Superior temporal gyrus (tissue), 1 donor: ENCODE results near the gene OR5A2.
A peak's percentile ranks its signal among the peaks of the same experiment; 100 is the strongest.
"Not testable (repeated sequence)": the region's sequence is repeated elsewhere in the genome, so short reads cannot be mapped to it uniquely, and the experiment has no call there.

Source experiments
- DNase-seq: peaks from one replicate; pipeline ENCODE4 v3.0.0-alpha.2; 2016; ENCODE audit errors: extremely low spot score

The OR5A2 gene, protein sequence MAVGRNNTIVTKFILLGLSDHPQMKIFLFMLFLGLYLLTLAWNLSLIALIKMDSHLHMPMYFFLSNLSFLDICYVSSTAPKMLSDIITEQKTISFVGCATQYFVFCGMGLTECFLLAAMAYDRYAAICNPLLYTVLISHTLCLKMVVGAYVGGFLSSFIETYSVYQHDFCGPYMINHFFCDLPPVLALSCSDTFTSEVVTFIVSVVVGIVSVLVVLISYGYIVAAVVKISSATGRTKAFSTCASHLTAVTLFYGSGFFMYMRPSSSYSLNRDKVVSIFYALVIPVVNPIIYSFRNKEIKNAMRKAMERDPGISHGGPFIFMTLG

DNA sequence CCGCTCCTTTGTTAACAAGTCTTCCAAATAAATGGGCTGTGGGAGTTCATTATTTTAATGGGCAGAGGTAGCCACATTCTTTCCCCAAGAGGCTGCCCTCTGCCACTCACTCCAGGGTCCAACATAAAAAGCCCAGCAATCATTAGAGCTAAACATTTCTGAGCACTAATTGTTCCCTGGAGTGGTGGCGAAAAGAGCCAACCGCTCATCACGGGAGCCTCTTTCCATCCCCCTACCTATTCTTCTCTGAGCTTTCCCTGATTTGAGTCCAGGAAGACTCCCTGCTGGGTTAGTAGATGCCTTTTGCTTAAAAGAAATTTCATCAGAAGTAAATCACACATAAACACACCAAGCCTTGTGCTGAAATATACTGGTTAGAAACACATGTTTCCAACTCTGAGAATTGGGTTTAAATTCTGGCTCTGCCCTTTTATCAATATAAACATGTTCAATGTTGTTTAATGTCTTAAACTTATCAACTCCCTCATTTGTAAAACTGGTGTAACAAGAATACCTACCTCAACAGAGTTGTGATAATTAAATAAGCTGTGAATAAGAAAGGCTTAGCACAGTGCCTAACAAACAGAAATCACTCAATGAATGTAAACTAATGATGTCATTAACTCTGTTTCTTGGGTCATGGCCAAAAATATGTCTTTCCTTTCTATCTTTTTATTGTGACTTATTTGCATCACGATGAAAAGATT is at the start of gene OR5A2:
Gene OR5A2, minus strand, starts transcription at position 53 of the 707 bp plus-strand sequence. CDS start 3,460 bp downstream, outside the sequence.
- DNase-seq, result no peak

DNA sequence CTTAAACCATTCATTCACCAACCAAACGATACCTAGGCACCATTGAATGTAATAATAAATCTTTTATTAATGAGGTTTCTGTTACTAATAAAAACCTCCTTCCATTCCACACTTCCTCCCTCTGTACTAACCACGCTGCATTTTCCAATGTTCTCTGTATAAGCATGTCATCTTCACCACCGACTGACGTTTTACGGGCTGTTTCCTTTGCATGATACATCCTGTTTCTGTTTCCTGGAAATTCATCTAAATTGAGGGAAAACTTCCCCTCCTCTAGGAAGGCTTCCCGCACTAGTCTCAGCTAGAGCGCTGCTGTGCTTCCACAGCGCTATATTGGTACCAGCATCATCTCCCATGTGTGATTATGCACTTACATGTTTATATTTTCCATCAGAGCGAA is 49.0 kb upstream of the OR5A2 start:
- DNase-seq, result no peak

DNA sequence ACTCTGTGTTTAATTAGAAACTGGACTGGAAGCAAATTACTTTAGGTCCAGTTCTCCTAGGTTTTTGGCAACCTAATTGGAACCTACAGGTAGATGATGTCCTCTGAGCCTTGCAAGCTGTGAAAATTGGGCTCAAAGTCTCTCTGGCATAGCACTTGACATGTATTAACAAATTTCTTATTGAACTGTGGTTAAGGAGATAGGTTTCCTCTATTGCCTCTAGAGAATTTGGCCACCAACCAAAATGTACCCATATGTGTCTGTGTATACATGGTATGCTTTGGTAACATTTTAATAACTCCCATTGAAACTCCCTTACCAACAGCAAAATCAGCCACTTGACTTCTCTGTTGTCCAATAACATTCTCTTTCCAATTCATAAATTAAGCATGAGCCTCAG is 46.8 kb upstream of the OR5A2 start, which contains the start of gene OR4D10:
Gene OR4D10, plus strand, starts transcription at position 301 of the 400 bp plus-strand sequence. CDS start 4,115 bp downstream, outside the sequence.
- DNase-seq, result no peak

DNA sequence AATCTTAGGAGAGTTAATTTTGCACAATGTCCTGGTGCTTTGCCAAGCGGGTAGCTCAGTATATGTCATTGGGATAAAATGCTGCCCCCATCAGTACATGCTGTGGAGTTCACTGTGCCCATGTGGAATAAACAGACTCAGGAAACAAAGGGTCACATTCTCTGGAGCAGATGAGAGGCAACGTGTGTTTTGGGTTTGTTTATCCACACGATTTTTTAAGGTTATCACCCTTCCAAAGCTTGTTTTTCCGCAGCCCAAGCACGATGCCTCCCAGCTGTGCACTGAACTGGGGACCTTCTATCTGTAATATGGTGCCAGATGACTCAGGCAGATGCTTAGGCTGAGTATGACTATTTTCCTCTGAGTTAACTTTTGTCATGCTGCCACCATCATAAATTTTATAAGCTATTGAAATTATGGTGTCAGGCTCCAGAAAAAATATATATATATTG is 37.0 kb upstream of the OR5A2 start:
- DNase-seq, result no peak

DNA sequence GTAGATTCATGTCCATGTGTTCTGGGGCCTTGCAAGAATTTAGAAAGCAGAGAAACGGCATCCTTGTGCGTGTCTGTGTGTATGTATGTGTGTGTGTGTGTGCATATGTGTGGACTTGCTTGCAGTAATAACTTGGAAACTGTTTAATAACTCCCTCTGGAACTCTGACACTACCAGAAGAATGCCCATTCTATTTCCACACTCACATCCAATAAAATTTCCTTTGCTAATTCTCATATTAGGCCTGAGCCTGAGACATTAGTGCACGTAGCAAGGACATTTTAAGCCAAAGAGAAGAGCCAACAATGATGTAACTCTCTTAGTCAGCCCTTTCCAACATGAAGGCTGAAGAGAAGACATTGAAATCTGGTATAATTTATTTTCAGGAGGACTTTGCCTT is 33.7 kb upstream of the OR5A2 start:
- DNase-seq, result no peak

DNA sequence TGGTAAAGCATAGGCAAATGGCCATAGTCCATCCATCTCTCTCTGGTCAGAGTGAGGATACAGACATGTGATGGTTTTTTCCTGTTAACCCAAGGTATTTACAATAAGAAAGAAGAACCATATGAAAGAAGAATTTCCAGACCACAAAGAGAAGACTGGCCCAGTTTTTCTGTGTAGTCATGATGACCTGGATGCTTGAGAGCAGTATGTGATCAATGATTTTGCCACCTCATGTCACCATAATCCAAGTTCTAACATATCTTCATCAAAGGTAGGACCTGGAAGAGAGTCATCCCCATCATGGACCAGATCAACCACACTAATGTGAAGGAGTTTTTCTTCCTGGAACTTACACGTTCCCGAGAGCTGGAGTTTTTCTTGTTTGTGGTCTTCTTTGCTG is 30.4 kb upstream of the OR5A2 start, which contains the start of gene OR4D6:
Gene OR4D6, plus strand, starts transcription at position 301 of the 400 bp plus-strand sequence. Its CDS starts 0 bp downstream, at position 301.
- no peak for DNase-seq

GRCh38 chr11:59448484-59448883 is 22.3 kb upstream of the OR5A2 start:
- DNase-seq, result no peak

- not testable (repeated sequence) for DNase-seq
Measured at GRCh38 chr11:59445624-59446023, 19.4 kb upstream of the OR5A2 start.

GRCh38 chr11:59437770-59438169 is 11.6 kb upstream of the OR5A2 start:
- DNase-seq, result no peak

DNA sequence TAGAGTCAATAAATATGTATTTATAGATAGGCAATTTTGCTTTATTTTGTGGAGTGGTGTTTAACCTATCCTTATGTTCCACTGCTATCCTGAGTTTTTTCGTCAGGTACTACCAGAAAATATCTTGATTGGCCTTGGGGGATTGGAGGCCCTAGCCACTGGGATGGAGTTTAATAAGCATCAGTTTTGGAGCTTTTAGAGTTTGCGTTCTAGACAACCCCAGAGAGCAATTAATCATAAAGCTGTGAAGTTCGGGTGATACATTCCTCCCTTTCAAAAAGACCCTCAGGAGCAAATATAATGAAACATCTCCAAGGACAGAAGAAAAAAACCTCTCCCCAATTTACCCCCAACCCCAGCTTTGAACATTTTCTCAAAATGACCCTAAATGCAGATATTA is 10.0 kb upstream of the OR5A2 start, which contains the start of gene OR5A1:
Gene OR5A1, plus strand, starts transcription at position 301 of the 400 bp plus-strand sequence. CDS start 6,700 bp downstream, outside the sequence.
- no peak for DNase-seq

- peak; percentile 77 for DNase-seq
Measured at GRCh38 chr11:59429924-59430516, 3.8 kb upstream of the OR5A2 start.

GRCh38 chr11:59427068-59427382 is 812 bp upstream of the OR5A2 start:
- DNase-seq, result no peak

GRCh38 chr11:59425131-59425530 is 1.1 kb downstream of the OR5A2 start:
- DNase-seq, result no peak

GRCh38 chr11:59423835-59424234 is 2.4 kb downstream of the OR5A2 start:
- DNase-seq, result no peak

DNA sequence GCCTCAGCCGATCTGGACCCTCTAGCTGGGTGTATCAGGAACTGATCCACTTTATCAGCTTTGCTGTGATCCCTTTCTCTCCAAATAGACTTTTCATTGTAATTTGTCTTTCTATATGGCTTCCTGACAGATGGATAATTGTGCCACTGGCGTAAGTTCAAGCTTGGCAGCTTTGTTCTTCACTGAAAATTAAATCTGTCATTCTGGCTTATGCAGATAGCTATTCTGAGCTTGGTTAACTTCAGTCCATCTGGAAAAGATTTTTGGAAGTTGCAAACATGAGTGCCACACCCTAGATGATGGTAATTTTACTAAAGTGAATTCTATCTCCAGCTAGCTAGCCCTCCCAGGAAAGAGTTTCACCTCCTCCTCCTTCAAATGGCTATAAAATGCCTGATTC is 8.1 kb downstream of the OR5A2 start:
- DNase-seq, result peak; percentile 55

DNA sequence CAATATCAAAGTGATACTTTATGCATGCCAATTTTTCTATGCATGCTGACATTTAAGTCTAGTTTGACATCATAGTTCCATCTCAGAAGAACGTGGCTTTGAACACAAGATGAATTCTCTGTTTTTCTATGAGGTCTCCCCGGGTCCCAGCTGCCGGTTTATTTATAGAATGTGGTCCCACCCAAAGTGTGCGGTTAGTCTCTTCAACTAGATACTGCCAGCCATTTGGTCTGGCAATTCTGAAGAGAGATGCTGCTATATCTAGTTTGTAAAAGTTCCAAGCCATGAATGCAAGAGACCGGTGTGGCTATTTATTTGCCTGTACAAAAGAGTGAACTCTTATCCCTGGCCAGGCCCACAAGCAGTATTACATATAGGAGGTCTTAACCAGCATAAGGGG is 9.2 kb downstream of the OR5A2 start:
- DNase-seq, result peak; percentile 12

GRCh38 chr11:59416613-59417012 is 9.6 kb downstream of the OR5A2 start:
- DNase-seq, result peak; percentile 43

DNA sequence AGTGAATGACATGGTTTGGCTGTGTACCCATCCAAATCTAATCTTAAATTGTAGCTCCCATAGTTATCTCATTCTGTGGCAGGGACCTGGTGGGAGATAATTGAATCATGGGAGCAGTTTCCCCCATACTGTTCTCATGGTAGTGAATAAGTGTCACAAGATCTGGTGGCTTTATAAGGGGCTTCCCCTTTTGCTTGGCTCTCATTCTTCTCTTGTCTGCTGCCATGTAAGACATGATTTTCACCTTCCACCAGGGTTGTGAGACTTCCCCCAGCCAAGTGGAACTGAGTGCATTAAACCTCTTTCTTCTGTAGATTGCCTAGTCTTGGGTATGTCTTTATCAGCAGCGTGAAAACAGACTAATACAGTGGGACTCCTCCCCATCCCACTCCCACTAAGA is 11.1 kb downstream of the OR5A2 start:
- no peak for DNase-seq

GRCh38 chr11:59413646-59414045 is 12.6 kb downstream of the OR5A2 start:
- DNase-seq, result no peak

- no peak for DNase-seq
Measured at GRCh38 chr11:59403546-59403945, 22.7 kb downstream of the OR5A2 start.

- no peak for DNase-seq
Measured at GRCh38 chr11:59401262-59401552, 25.0 kb downstream of the OR5A2 start.

- no peak for DNase-seq
Measured at GRCh38 chr11:59400461-59401261, 25.6 kb downstream of the OR5A2 start.
